Amniotic stem cell (primary cell): ENCODE measurements around the gene RPS21.

ENCODE experiments used
- DNase-seq: peaks from one replicate; lab custom pipeline; 2025; lab: John Stamatoyannopoulos, UW

The RPS21 gene

DNA sequence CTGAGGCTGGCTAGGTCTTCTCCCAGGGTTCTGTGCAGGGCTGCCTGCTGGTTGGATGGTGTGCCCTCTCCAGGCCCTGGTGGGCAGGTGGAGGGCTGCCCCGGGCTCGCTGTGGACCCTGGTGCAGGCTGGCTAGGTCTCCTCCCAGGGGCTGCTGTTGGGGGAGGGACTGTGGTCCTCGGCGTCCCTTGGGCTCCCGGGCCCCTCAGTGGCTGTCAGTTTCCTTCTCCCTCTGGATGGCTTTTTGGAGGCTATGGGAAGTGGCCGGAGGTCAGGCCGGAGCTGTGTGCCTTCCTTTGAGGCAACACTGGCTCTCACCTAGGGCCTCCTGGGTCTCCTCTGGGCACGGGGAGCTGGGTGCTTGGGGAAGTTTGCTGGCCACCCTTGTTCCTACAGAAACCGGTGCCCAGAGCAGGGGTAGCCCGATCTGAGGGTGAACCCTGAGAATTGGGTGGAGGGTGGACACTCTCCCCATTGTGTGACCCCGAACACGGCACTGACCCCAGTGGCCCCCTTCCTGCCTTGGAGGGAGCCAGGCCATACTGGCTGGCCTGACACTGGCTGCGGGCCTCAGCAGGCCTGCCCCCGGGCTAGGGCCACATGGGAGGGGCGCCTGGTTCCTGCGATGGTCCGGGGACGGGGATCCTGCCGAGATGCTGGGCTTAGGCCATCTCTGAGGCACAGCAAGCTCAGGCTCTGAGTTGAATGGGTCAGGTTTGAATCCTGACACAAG, 24.0 kb downstream of the RPS21 start:
- no peak for DNase-seq

DNA sequence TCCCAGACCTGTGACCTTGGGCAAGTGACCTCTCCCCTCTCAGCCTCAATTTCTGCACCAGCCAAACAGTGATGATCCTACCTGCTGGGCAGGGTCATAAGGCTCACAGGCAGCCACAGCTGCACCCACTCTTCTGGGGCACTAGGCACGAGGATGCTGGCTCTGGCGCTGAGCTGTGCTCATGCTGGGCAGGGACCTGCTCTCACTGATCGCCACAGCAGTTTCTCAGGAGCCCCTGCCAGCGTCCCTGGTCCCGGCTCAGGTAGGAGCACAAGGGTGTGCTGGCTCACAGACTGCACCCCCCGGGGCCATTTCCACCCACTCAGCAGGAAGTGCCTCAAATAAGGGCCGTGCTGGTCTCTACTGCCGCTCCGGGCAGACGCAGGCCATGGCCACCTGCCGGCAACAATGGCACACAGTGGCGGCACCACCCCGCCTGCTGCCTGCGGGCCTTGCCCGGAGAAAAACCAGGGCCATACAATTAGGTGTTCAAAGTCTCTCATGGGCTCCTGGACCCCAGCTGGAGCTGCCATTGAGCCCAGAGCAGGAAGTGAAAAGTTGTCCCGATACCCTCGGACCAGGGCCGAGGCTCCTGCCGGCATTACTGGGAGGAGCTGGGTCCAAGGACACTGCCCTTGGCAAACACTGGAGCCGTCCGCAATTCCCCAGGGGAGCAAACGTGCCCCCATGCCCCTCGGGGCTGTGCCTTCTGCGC, 24.7 kb downstream of the RPS21 start:
- DNase-seq: no peak

DNA sequence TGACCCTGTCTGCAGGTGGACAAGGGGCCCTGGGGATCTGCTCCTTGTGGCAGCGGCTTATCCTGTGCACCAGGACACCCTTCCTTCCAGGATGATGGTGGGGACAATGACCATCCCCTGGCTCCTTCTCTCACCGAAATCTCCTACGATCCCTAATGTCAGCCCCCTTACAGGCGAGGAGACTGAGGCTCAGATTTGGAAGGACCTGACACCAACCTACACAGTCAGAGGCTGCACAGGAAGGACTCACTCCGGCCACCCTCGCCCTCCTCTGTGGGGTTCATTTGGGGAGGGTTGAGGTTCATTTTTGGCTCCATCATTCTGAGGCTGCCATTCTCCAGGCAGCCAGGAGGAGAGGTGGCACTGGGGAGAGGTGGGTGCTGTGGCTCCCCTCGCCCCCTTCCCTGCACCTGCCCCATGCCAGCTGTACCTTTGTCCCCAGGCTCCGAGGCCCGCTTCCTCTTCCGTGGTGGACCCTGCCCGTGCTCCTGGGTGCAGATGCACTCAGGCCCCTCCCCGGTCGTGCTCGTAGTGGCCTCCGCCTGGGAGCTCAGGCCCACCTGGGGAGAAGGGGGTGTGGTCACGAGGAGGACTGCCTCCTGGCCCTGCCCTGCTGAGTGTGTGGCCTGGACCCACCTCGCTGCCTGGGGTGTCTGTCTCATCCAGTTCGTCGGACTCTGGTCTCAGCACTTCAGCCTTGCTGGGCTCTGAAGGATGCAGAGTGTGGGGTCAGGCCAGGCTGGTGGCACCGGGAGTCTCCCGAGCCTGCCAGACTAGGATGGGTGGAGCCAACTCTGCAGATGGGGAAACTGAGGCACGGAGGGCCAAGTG, 25.5 kb downstream of the RPS21 start:
- DNase-seq: no peak

DNA sequence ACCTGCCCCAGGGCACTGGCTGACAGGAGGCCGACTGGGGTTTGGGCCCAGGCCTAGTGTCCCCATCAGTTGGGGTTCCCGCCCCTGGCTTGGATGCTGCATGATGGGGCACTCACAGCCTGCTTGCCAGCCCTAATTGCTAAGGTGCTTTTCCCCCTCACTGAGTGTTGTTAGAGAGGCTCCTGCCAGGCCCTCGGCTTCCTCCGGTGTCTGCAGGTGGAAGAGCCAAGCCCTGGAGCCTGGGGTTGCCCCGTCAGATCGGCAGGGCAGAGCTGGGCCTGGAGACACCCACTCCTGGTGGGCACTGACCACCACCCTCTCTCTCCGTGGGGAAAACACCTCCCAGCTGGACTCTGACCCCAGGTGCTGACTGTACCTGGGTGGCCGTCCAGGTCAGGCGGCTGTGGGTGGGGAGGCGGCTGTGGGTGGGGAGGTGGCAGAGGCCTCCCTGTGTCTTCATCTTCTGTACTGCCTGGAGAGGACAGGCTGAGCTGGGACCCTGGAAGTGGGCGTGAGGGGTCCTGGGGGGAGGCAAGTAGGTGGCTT, 26.2 kb downstream of the RPS21 start:
- no peak for DNase-seq

DNA sequence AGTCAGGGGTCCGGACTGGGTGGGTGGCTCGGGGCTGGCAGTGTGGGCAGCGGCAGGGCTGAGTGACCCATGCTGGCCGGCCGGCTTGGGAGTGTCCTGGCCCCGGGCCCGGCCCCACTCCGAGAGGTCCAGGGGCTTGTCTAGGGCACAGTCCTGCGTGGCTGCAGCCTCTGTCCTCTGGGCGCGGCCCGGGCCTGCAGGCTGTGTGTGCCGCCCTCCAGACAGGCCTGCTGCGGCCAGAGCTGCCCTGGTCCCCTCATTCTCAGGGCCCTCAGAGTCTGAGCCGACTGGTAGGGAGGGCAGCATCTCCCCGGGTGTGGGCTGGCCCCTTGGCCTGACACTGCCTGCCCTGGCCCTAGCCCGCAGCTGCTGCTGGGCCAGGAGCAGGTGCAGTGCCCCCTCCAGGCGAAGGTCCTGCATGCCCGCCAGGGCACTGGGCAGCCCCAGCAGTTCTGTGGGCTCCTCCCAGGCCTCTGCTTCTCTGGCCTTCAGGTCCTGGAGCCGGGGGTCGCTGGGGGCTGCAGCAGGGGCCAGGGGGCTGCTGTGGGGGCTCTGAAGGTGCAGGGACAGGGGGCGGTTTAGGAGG, 27.1 kb downstream of the RPS21 start:
- no peak for DNase-seq

DNA sequence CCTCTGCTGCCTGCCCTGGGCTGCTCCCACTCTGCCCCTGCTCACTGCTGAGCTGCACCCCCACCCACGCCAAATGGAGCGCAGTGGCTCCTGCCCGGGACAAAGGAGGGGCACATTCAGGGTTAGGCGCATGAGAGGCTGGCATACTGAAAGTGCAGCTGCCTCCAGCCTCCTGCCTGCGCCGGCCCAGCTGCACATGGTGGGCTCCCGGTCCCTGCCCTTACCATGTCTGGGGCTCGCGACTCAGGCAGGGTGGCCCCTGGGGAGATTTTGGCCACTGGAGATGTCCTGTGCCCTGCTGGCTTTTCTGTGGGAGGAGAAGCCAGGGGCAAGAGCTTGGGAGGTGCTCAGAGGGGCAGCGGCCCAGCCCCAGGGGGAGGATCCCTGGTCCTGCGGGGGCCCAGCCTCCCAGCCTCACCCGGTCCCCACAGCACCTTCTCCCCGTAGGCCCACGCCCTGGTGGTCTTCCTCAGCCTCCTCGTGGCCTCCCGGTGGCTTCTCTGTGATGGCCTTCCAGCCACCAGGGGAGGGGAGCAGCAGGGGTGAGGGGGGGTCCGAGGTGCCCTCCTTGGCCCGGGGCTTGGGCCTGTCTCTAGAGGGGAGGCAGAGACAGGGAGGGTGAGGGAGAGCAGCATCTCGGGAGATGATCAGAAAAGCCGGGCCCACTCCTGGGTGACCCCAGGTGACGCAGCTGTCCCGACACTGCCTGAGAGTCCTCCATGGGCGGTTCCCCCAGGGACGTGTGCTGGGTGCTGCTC, 28.6 kb downstream of the RPS21 start:
- no peak for DNase-seq

DNA sequence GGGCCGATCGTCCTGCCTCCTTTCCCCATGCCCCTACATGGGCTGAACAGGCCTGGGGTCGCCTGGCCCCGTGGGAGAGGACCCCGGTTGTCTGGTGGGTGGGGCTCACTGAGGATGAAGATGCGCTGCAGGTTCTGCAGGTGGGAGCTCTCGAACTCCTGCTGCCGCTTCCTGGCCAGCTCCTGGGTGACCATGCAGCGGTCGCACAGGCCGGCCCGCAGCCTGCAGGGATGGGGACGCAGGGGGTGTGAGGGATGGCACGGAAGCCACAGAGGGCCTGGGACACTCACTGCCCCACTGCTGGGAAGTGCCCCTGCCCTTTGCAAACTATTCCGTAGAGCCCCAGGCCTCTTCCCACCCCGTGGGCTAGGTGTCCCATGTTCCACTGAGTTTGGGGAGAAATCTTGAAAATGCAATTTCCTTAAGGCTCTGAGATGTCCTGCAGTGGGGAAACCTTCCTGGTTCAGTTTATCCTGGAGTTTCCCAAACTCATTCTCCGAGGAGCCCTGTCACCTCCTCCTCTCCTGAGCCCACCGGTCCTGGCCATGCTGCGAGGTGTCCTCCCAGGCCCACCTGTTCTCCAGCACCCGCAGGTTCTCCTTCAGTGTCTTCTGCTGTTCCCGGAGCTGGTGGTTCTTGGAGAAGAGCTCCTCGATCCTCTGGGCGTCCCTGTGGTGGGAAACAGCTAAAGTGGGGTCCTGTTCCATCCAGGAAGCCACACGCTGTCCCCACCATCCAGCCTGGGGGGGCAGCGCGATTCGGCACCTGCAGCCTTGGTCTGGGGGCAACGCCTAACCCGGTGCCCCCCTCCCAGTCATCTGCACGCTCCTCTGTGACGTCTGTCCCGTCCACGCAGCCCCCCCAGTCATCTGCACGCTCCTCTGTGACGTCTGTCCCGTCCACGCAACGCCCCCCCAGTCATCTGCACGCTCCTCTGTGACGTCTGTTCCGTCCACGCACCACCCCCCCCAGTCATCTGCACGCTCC, 30.0 kb downstream of the RPS21 start:
- no peak for DNase-seq

DNA sequence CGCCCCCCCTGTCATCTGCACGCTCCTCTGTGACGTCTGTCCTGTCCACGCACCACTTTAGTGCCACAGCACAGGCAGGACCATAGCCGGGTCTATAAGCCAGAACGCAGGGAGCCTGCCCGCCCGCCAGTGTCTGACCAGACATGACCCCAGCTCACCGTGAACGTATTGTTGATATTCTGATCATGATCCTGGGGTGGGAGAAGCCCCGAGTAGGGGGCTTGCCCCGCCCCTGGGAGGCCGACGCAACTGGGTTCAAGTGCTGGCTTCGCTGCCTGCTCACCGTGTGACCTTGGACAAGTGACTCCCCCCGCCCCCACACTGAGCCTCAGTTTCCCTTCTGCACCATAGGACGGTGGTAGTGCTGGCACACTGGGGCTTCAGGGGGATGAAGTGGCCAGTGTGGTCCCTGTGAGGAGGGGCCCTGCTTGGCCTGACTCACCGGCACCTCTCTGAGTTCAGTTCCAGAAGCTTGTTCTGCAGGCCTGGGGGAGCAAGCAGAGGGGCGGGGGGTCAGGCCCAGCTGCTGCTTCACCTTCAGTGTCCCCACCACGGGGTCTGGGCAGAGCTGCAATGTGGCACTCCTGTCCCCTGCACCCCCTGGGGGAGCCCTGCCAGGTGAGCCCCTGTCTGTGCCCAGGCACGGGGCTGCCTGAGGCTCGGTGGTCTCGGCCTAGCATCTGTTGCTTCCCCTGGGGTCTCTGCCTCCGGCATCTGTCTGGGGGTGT, 31.2 kb downstream of the RPS21 start:
- DNase-seq: no peak

DNA sequence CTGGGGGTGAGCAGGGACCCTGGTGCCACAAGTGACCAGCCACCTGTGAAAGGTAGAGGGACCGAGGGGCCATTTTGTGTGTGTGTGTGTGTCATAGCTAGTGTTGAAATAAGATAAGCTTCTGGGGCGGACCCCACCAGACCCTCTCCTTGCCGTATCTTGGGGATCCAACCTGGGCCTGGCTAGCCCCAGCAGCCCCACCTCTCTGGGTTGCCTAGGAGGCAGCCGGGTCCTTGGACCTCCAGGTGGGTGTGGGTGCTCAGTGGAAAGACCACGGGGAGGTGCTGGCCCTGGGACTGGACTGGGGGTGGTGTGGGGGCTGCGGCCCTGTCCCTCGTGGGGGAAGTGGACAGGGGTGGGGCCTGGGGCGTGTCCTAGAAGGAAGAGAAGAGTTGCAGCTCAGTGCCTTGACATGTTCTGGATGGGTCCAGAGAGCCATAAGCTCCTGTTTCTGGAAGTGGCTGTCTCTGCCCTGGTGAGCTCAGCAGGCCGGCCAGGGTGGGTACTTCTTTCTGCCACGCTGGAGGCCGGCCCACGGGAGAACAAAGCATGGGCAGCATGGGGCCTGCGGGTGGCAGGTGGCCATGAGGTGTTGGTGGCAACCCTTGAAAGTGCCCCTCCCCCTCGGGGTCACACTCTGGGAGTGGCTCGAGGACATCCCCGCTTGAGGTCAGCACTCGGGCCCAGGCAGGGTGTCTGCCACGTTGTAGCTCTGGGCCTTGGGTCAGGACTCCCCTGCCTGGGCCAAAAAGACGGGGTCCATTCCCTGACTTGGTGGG, 32.0 kb downstream of the RPS21 start:
- no peak for DNase-seq

DNA sequence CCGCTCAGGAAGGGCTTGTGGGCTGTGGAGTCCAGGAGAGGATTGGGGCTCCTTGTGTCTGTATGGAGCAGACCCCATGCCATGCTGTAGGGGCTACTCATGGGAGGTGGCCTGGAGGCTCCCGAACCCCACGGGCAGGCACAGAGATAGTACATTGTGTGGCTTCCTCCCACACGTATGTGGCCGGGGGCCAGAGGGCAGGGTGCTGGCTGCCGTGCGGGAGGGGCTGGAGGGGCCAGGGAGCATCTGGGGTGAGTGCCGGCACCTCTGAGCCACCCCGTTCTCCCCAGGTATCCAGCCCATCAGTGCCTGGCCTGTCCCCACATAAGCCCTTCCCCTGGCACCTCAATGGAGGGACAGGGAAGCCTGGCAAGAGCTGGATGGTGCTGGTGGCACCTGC, 32.9 kb downstream of the RPS21 start:
- no peak for DNase-seq

DNA sequence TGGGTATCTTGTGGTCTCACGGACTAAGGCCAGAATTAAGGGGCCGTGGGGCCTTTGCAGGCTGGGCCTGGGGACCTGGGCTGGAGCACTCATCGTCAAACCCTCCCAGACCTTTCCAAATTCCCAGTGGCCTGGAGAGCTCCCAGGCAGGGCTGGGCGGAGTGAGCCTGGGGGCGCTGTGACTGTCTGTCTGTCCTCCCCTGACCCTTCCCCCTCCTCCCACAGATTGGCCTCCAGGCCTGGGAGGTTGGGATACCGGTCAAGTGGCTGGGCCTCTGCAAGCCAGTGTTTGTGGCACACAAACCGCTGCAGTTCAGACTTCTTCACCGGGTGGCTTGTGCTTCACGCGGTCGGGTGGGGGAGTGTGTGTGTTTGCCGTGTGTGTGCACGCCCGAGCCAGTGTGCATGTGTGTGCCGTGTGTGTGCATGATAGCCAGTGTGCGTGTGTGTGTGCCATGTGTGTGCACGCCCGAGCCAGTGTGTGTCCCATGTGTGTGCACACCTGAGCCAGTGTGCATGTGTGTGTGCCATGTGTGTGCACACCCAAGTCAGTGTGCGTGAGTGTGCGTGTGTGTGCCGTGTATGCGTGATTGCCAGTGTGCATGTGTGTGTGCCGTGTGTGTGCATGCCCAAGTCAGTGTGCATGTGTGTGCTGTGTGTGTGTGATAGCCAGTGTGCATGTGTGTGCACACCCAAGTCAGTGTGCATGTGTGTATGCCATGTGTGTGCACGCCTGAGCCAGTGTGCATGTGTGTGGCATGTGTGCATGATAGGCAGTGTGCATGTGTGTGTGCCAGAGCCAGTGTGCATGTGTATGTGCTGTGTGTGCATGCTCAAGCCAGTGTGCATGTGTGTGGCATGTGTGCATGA, 34.2 kb downstream of the RPS21 start:
- DNase-seq: no peak

DNA sequence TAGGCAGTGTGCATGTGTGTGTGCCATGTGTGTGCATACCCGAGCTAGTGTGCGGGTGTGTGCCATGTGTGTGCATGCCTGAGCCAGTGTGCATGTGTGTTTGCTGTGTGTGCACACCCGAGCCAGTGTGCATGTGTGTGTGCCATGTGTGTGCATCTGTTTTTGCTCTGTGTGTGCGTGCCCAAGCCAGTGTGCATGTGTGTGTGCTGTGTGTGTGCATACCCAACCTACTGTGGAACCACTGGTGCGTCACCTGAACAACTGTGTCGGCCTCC, 34.8 kb downstream of the RPS21 start:
- no peak for DNase-seq

DNA sequence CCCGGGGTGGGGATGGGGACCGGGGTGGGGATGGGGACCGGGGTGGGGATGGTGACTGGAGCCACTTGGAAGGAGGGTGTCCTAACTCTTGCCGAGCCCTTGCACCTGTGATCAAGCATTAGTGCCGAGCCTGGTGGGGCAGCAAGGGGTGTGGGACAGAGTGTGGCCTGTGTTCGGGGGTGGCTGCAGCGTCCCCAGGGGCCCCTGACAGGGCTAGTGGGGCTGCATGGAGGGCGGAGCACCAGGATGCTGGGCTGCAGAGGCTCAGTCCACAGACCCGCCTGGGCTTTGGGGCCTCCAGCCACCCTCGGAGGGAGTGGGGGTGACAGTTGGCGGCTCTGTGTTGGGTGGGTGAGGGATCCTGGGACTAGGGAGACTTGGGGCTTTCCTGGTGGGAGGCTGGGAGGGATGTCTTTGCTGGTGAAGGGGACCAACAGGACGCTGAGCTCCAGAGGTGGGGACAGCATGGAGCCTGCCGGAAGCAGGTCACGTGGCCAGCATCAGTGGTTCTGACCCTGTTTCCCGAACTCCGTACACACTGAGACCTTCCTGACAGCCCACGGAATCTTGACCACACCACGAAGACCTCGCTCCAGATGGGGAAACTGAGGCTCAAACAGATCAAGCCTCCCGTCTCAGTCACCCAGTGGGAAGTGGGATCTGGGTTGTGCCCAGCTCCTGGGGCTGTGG, 35.9 kb downstream of the RPS21 start:
- no peak for DNase-seq

DNA sequence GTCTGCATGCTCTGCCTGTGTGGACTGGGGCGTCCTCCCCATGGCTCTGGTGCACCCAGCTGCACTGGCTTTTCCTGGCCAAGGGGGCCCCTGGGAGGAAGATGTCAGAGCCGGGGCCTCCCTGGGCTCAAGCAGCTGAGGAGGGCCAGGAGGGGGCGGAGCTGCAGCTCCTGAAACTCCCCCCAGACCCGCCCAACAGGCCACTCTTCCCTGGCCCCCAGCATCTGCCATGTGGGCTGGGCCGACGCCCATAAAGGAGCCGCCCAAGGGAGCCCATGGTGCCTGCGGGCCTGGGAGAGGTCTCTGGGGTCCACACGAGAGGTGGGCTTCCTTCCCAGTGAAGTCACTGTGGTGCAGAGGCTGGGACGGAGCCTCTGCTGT, 36.4 kb downstream of the RPS21 start:
- DNase-seq: no peak

DNA sequence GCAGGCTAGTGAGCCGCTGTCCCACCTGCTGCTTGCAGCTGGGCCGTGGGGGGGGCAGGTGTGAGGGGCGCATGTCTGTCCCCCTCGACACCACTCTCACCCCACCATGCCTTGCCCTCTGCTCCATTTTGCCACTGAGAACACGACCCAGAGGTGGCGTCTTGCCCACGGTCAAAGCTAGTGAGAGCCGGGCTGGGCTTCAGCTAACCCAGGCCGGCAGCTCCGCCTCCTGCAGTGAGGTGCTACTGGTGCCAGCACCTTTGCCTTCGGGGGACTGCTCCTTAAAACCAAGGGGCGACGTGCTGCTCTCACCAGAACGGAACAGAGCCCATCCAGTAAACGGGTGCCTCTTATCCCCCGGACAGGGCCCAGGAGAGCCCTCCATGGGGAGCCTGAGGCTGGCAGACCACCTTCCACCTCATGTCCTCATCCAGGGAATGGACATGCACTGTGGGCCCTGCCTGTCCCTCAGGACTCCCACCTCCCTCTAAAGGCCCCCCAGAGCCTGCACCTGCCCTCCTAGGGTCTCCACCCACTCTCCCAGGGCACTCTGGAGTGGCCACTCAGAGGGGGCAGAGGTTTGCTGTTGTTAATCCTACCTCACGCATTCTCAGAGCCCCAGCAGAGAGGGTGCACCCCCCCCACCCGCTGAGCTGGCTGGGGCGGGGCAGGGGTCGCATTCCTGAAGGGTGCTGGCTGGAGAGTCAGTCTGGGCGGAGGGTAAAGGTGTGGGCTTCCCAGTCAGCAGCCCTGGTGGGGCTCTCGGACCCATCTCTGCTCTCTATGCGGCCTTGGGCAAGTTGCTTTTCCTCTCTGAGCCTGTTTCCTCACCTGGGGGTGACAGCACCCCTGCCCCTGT, 37.6 kb downstream of the RPS21 start:
- DNase-seq: no peak

DNA sequence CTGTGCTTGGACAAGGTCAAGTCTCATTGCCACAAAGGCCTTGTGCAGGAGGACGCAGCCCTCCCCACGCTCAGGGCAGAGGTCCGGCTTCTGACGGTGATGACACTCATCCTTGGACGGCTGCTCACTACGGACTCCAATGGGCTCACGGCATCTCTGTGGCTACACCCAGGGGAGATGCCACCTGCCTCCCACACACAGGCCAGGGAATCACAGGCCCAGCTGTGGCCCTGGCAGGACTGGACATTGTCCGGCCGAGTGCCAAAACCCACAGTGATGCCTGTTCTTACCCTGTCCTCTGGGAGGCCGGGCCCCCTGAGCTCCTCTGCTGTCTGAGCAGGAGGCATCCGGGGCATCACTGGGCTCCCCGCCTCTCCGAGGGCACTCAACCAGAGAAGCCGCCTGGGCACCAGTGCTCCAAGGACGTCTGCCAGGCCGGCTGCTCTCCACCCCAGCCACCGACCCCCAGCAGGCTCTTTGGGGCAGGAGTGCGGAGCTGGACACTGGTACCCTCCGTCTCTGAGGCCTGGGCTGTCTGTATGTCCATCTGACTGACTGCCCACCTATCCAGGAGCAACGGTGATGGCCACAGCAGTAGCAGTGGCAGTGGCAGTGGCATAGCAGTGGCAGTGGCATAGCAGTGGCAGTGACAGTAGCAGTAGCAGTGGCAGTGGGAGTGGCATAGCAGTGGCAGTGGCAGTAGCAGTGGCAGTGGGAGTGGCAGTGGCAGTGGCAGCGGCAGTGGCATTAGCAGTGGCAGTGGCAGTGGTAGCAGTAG, 38.6 kb downstream of the RPS21 start:
- no peak for DNase-seq
